ENCODE data around the gene ABCC10.
"Not testable (repeated sequence)": the region's sequence is repeated elsewhere in the genome, so short reads cannot be mapped to it uniquely, and the experiment has no call there.

The ABCC10 gene

GRCh38 chr6:43394982-43395381, 32.4 kb upstream of the ABCC10 start:
- Histone ChIP-seq H3K27me3 (ENCODE audit: control insufficient read depth, insufficient read depth, low read length) (peaks cover 19% of the 10 kb centered on the region), H3K36me3 (ENCODE audit: insufficient read depth, low read length) (no peaks in the 10 kb centered on the region), H3K4me2 (ENCODE audit: low read length) (no peak overlapping the region), H3K9ac (ENCODE audit: low read depth, low read length) (no peak overlapping the region), H3K4me1 (ENCODE audit: control insufficient read depth, insufficient read depth, low read length) (no peaks in the 10 kb centered on the region), H3K4me3 (ENCODE audit: low read length) (no peak overlapping the region), H3K9me3 (replicated peaks; ENCODE audit: low read length) (no peaks in the 10 kb centered on the region)

- no peak overlapping the region for H3K9ac ChIP-seq (ENCODE audit: low read depth, low read length)
- H3K4me3 ChIP-seq (ENCODE audit: low read length): no peak overlapping the region
- no peaks in the 10 kb centered on the region for H3K36me3 ChIP-seq (ENCODE audit: insufficient read depth, low read length)
- no peaks in the 10 kb centered on the region for H3K4me1 ChIP-seq (ENCODE audit: control insufficient read depth, insufficient read depth, low read length)
- no peak overlapping the region for H3K4me2 ChIP-seq (ENCODE audit: low read length)
- H3K9me3 ChIP-seq (replicated peaks; ENCODE audit: low read length): no peaks in the 10 kb centered on the region
- peaks cover 25% of the 10 kb centered on the region for H3K27me3 ChIP-seq (ENCODE audit: control insufficient read depth, insufficient read depth, low read length)
These were observed 31.6 kb upstream of the ABCC10 start for GRCh38 chr6:43395776-43396175.

- Histone ChIP-seq H3K36me3 (ENCODE audit: insufficient read depth, low read length) (no peaks in the 10 kb centered on the region), H3K4me3 (ENCODE audit: low read length) (no peak overlapping the region), H3K27me3 (ENCODE audit: control insufficient read depth, insufficient read depth, low read length) (peaks cover 24% of the 10 kb centered on the region), H3K9ac (ENCODE audit: low read depth, low read length) (no peak overlapping the region), H3K9me3 (replicated peaks; ENCODE audit: low read length) (no peaks in the 10 kb centered on the region), H3K4me2 (ENCODE audit: low read length) (no peak overlapping the region), H3K4me1 (ENCODE audit: control insufficient read depth, insufficient read depth, low read length) (no peaks in the 10 kb centered on the region)
These were observed 30.8 kb upstream of the ABCC10 start for GRCh38 chr6:43396408-43397149.

GRCh38 chr6:43399932-43400487, 27.3 kb upstream of the ABCC10 start:
- Histone ChIP-seq H3K36me3 (ENCODE audit: insufficient read depth, low read length) (no peaks in the 10 kb centered on the region), H3K9me3 (replicated peaks; ENCODE audit: low read length) (no peaks in the 10 kb centered on the region), H3K4me2 (ENCODE audit: low read length) (no peak overlapping the region), H3K27me3 (ENCODE audit: control insufficient read depth, insufficient read depth, low read length) (peaks cover 33% of the 10 kb centered on the region), H3K4me3 (ENCODE audit: low read length) (no peak overlapping the region), H3K9ac (ENCODE audit: low read depth, low read length) (no peak overlapping the region), H3K4me1 (ENCODE audit: control insufficient read depth, insufficient read depth, low read length) (no peaks in the 10 kb centered on the region)

GRCh38 chr6:43401730-43402129, 25.6 kb upstream of the ABCC10 start:
- H3K4me1 ChIP-seq (ENCODE audit: control insufficient read depth, insufficient read depth, low read length): no peaks in the 10 kb centered on the region
- no peak overlapping the region for H3K4me2 ChIP-seq (ENCODE audit: low read length)
- H3K36me3 ChIP-seq (ENCODE audit: insufficient read depth, low read length): no peaks in the 10 kb centered on the region
- H3K27me3 ChIP-seq (ENCODE audit: control insufficient read depth, insufficient read depth, low read length): peaks cover 43% of the 10 kb centered on the region
- no peak overlapping the region for H3K4me3 ChIP-seq (ENCODE audit: low read length)
- H3K9me3 ChIP-seq (replicated peaks; ENCODE audit: low read length): no peaks in the 10 kb centered on the region
- no peak overlapping the region for H3K9ac ChIP-seq (ENCODE audit: low read depth, low read length)

GRCh38 chr6:43402820-43403219, 24.5 kb upstream of the ABCC10 start:
- Histone ChIP-seq H3K4me3 (ENCODE audit: low read length) (no peak overlapping the region), H3K27me3 (ENCODE audit: control insufficient read depth, insufficient read depth, low read length) (peaks cover 46% of the 10 kb centered on the region), H3K9me3 (replicated peaks; ENCODE audit: low read length) (no peaks in the 10 kb centered on the region), H3K4me2 (ENCODE audit: low read length) (no peak overlapping the region), H3K4me1 (ENCODE audit: control insufficient read depth, insufficient read depth, low read length) (no peaks in the 10 kb centered on the region), H3K9ac (ENCODE audit: low read depth, low read length) (no peak overlapping the region), H3K36me3 (ENCODE audit: insufficient read depth, low read length) (no peaks in the 10 kb centered on the region)

- H3K4me2 ChIP-seq (ENCODE audit: low read length): no peak overlapping the region
- no peaks in the 10 kb centered on the region for H3K36me3 ChIP-seq (ENCODE audit: insufficient read depth, low read length)
- no peak overlapping the region for H3K9ac ChIP-seq (ENCODE audit: low read depth, low read length)
- no peak overlapping the region for H3K4me3 ChIP-seq (ENCODE audit: low read length)
- H3K27me3 ChIP-seq (ENCODE audit: control insufficient read depth, insufficient read depth, low read length): peaks cover 50% of the 10 kb centered on the region
- H3K4me1 ChIP-seq (ENCODE audit: control insufficient read depth, insufficient read depth, low read length): no peaks in the 10 kb centered on the region
- H3K9me3 ChIP-seq (replicated peaks; ENCODE audit: low read length): no peaks in the 10 kb centered on the region
These were observed 22.0 kb upstream of the ABCC10 start for GRCh38 chr6:43405354-43405753.

- H3K36me3 ChIP-seq (ENCODE audit: insufficient read depth, low read length): no peaks in the 10 kb centered on the region
- no peak overlapping the region for H3K9ac ChIP-seq (ENCODE audit: low read depth, low read length)
- no peak overlapping the region for H3K4me3 ChIP-seq (ENCODE audit: low read length)
- H3K4me1 ChIP-seq (ENCODE audit: control insufficient read depth, insufficient read depth, low read length): no peaks in the 10 kb centered on the region
- H3K9me3 ChIP-seq (replicated peaks; ENCODE audit: low read length): no peaks in the 10 kb centered on the region
- peaks cover 47% of the 10 kb centered on the region for H3K27me3 ChIP-seq (ENCODE audit: control insufficient read depth, insufficient read depth, low read length)
- no peak overlapping the region for H3K4me2 ChIP-seq (ENCODE audit: low read length)
These were observed 20.0 kb upstream of the ABCC10 start for GRCh38 chr6:43407296-43407695.

GRCh38 chr6:43408259-43408658, 19.1 kb upstream of the ABCC10 start:
- Histone ChIP-seq H3K4me3 (ENCODE audit: low read length) (no peak overlapping the region), H3K9ac (ENCODE audit: low read depth, low read length) (no peak overlapping the region)

GRCh38 chr6:43410776-43411175, 16.6 kb upstream of the ABCC10 start:
- H3K27me3 ChIP-seq (ENCODE audit: control insufficient read depth, insufficient read depth, low read length): peaks cover 35% of the 10 kb centered on the region
- not testable (repeated sequence) for H3K4me3 ChIP-seq (ENCODE audit: low read length); H3K36me3 ChIP-seq (ENCODE audit: insufficient read depth, low read length); H3K4me2 ChIP-seq (ENCODE audit: low read length); H3K4me1 ChIP-seq (ENCODE audit: control insufficient read depth, insufficient read depth, low read length); H3K9ac ChIP-seq (ENCODE audit: low read depth, low read length); H3K9me3 ChIP-seq (replicated peaks; ENCODE audit: low read length)

More at GRCh38 chr6:43408259-43408658, 19.1 kb upstream of the ABCC10 start:
- Histone ChIP-seq H3K9me3 (replicated peaks; ENCODE audit: low read length) (peaks cover 4% of the 10 kb centered on the region), H3K4me1 (ENCODE audit: control insufficient read depth, insufficient read depth, low read length) (no peaks in the 10 kb centered on the region), H3K36me3 (ENCODE audit: insufficient read depth, low read length) (no peaks in the 10 kb centered on the region), H3K4me2 (ENCODE audit: low read length) (no peak overlapping the region), H3K27me3 (ENCODE audit: control insufficient read depth, insufficient read depth, low read length) (peaks cover 44% of the 10 kb centered on the region)

- Histone ChIP-seq H3K9ac (ENCODE audit: low read depth, low read length) (no peak overlapping the region), H3K27me3 (ENCODE audit: control insufficient read depth, insufficient read depth, low read length) (peaks cover 36% of the 10 kb centered on the region), H3K4me2 (ENCODE audit: low read length) (no peak overlapping the region), H3K4me3 (ENCODE audit: low read length) (no peak overlapping the region), H3K36me3 (ENCODE audit: insufficient read depth, low read length) (no peaks in the 10 kb centered on the region), H3K4me1 (ENCODE audit: control insufficient read depth, insufficient read depth, low read length) (no peaks in the 10 kb centered on the region), H3K9me3 (replicated peaks; ENCODE audit: low read length) (peaks cover 5% of the 10 kb centered on the region)
These were observed 14.8 kb upstream of the ABCC10 start for GRCh38 chr6:43412541-43412940.

- Histone ChIP-seq H3K36me3 (ENCODE audit: insufficient read depth, low read length) (no peaks in the 10 kb centered on the region), H3K4me3 (ENCODE audit: low read length) (no peak overlapping the region), H3K9me3 (replicated peaks; ENCODE audit: low read length) (peaks cover 5% of the 10 kb centered on the region), H3K4me2 (ENCODE audit: low read length) (no peak overlapping the region), H3K27me3 (ENCODE audit: control insufficient read depth, insufficient read depth, low read length) (peaks cover 40% of the 10 kb centered on the region), H3K9ac (ENCODE audit: low read depth, low read length) (no peak overlapping the region), H3K4me1 (ENCODE audit: control insufficient read depth, insufficient read depth, low read length) (no peaks in the 10 kb centered on the region)
These were observed 14.3 kb upstream of the ABCC10 start for GRCh38 chr6:43413002-43413401.
